Ovary (tissue), 9 donors: ENCODE results near the gene PLA1A. TPM values are rescaled to one million over a fixed set of nuclear protein-coding genes. Genes with fewer than 3 reads are reported as not detected.

Source experiments
- polyA plus RNA-seq, 2 donors: library from polyadenylated mRNA; stranded (reverse); fragments of 200-250 nt in 1 of 2; fragments of 350-450 nt in 1 of 2; fragmentation: Illumina TruSeq in 1 of 2; extraction: RNeasy Lipid Tissue Mini Kit (QIAGEN cat#74804) in 1 of 2; gene quantifications; one replicate each; pipeline ENCODE4 v1.2.3, GENCODE V29; 2013 to 2014
- total RNA-seq, 7 donors: library from RNA; depleted of rRNA in 2 of 7; stranded (reverse); fragments of >200 nt in 2 of 7; fragmentation: NEBNext Ultra II Directional in 3 of 7; extraction: Animal tissue kit (Norgen Biotek cat#: 25700) in 3 of 7; gene quantifications; one replicate each; pipeline versions ENCODE4 v1.1.0 to v1.2.4, GENCODE V29; 2016 to 2023
- donor health status: DM: no; HTN: no; CAD: no; lungs with moderate emphysema.
- donor health status: DM: no; HTN: no; CAD: no.
- donor health status: Bipolar disorder and iron deficiency.
- donor health status: DM: yes; HTN: yes; CAD: no.
- donor health status: DM: no; HTN: no; CAD: no.
- donor health status: DM: yes; HTN: yes; CAD: no.

Gene PLA1A
- total and polyA plus RNA-seq, 9 donors = 0.53 to 9.9 (median 1.5) TPM

Other genes starting within 250 kb of the PLA1A start
- 10 to 100 TPM; 22.3 to 58.1 (median 39.1) TPM for gene TMEM39A, start 134.3 kb upstream of the PLA1A start, total RNA-seq
- gene TMEM39A, start 134.3 kb upstream of the PLA1A start, polyA plus RNA-seq = 10 to 100 TPM; 12.9 to 22.0 TPM
- 10 to 100 TPM; 12.1 to 26.2 (median 14.6) TPM for gene POGLUT1, start 128.9 kb upstream of the PLA1A start, total RNA-seq
- 10 to 100 TPM in 1 of 2 donors, 1 to 10 TPM in 1; 6.6 to 12.1 TPM for gene POGLUT1, start 128.9 kb upstream of the PLA1A start, polyA plus RNA-seq
- gene TIMMDC1, start 99.3 kb upstream of the PLA1A start, total RNA-seq = 10 to 100 TPM; 38.7 to 82.4 (median 71.3) TPM
- gene TIMMDC1, start 99.3 kb upstream of the PLA1A start, polyA plus RNA-seq = 10 to 100 TPM; 46.7 to 74.9 TPM
- under 1 TPM in 6 of 7 donors, not detected in 1; 0.11 to 0.60 (median 0.26) TPM for gene CD80, start 38.3 kb upstream of the PLA1A start, total RNA-seq
- gene CD80, start 38.3 kb upstream of the PLA1A start, polyA plus RNA-seq = under 1 TPM; 0.07 to 0.73 TPM
- 1 to 10 TPM; 2.1 to 6.8 (median 4.5) TPM for gene ADPRH, start 18.4 kb upstream of the PLA1A start, total RNA-seq
- gene ADPRH, start 18.4 kb upstream of the PLA1A start, polyA plus RNA-seq = 10 to 100 TPM in 1 of 2 donors, 1 to 10 TPM in 1; 2.6 to 14.6 TPM
- 1 to 10 TPM in 6 of 7 donors, under 1 TPM in 1; 0.83 to 5.0 (median 2.7) TPM for gene POPDC2, start 62.7 kb downstream of the PLA1A start, total RNA-seq
- 1 to 10 TPM; 3.0 to 4.6 TPM for gene POPDC2, start 62.7 kb downstream of the PLA1A start, polyA plus RNA-seq
- gene COX17, start 79.5 kb downstream of the PLA1A start, total RNA-seq = 10 to 100 TPM; 12.4 to 30.6 (median 24.0) TPM
- gene COX17, start 79.5 kb downstream of the PLA1A start, polyA plus RNA-seq = 10 to 100 TPM; 26.9 to 42.2 TPM
- gene CFAP91, start 105.1 kb downstream of the PLA1A start, total RNA-seq = 10 to 100 TPM in 6 of 7 donors, 1 to 10 TPM in 1; 9.6 to 47.9 (median 16.1) TPM
- gene CFAP91, start 105.1 kb downstream of the PLA1A start, polyA plus RNA-seq = 1 to 10 TPM; 5.3 to 7.3 TPM
- gene NR1I2, start 184.2 kb downstream of the PLA1A start, total RNA-seq = under 1 TPM; 0.20 to 0.62 (median 0.34) TPM
- gene NR1I2, start 184.2 kb downstream of the PLA1A start, polyA plus RNA-seq = under 1 TPM; 0.21 to 0.37 TPM